Neural cell (in vitro differentiated cells): ENCODE results near the gene FAM83F.

Source experiments
- EP300 ChIP-seq: fragments of 450-650 bp; conservative IDR thresholded peaks from 2 replicates; pipeline ENCODE4 v1.6.1; 2014; ENCODE audit warnings: antibody characterized with exemption, mild to moderate bottlenecking, moderate library complexity; ENCODE audit not compliant: poor library complexity, severe bottlenecking
- EZH2 ChIP-seq: fragments of 200-600, 300-800 bp; shearing (Covaris generic), sonication (generic); IDR thresholded peaks from 2 replicates; pipeline ENCODE4 v1.6.1; 2014; ENCODE audit warnings: antibody characterized with exemption, low read length, borderline replicate concordance, mild to moderate bottlenecking; ENCODE audit not compliant: insufficient read depth, poor library complexity, severe bottlenecking
- MXI1 ChIP-seq: fragments of 450-650 bp; conservative IDR thresholded peaks from 2 replicates; pipeline ENCODE4 v1.6.1; 2014; ENCODE audit warnings: antibody characterized with exemption, mild to moderate bottlenecking; ENCODE audit not compliant: poor library complexity, severe bottlenecking
- POLR2AphosphoS5 ChIP-seq: IDR thresholded peaks from 2 replicates; pipeline ENCODE4 v1.6.1; 2012
- RAD21 ChIP-seq: fragments of 450-650 bp; conservative IDR thresholded peaks from 2 replicates; pipeline ENCODE4 v1.6.1; 2014; ENCODE audit warnings: antibody characterized with exemption, mild to moderate bottlenecking, moderate library complexity
- REST ChIP-seq: IDR thresholded peaks from 2 replicates; pipeline ENCODE4 v1.6.1; 2012; ENCODE audit warnings: borderline replicate concordance
- SMC3 ChIP-seq: fragments of 450-650 bp; conservative IDR thresholded peaks from 2 replicates; pipeline ENCODE4 v1.6.1; 2014; ENCODE audit warnings: antibody characterized with exemption, mild to moderate bottlenecking, moderate library complexity; ENCODE audit not compliant: poor library complexity
- TAF1 ChIP-seq: IDR thresholded peaks from 2 replicates; pipeline ENCODE4 v1.6.1; 2012; ENCODE audit warnings: low read depth
- TF ChIP-seq, protein P1 (sequence below): fragments of 450-650 bp; IDR thresholded peaks from 2 replicates; pipeline ENCODE4 v1.5.1; 2014; ENCODE audit warnings: antibody characterized with exemption, mild to moderate bottlenecking, moderate library complexity; ENCODE audit not compliant: poor library complexity, severe bottlenecking

GRCh38 chr22:40010746-40011145 lies 16.0 kb downstream of the FAM83F start:
- TF ChIP-seq, protein P1, sequence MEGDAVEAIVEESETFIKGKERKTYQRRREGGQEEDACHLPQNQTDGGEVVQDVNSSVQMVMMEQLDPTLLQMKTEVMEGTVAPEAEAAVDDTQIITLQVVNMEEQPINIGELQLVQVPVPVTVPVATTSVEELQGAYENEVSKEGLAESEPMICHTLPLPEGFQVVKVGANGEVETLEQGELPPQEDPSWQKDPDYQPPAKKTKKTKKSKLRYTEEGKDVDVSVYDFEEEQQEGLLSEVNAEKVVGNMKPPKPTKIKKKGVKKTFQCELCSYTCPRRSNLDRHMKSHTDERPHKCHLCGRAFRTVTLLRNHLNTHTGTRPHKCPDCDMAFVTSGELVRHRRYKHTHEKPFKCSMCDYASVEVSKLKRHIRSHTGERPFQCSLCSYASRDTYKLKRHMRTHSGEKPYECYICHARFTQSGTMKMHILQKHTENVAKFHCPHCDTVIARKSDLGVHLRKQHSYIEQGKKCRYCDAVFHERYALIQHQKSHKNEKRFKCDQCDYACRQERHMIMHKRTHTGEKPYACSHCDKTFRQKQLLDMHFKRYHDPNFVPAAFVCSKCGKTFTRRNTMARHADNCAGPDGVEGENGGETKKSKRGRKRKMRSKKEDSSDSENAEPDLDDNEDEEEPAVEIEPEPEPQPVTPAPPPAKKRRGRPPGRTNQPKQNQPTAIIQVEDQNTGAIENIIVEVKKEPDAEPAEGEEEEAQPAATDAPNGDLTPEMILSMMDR: no peak
- TF ChIP-seq POLR2AphosphoS5 (no peak), REST (no peak), TAF1 (no peak), EZH2 (no peak), MXI1 (no peak), RAD21 (no peak), SMC3 (no peak), EP300 (no peak)
